Stimulated activated CD4-positive, alpha-beta T cell treated with anti-CD3 and anti-CD28 coated beads, TNF-alpha, amount 100 ng/mL, for 4 hours (primary cell): ENCODE data around the gene PRKCH.
"Not testable (repeated sequence)": the region's sequence is repeated elsewhere in the genome, so short reads cannot be mapped to it uniquely, and the experiment has no call there.

ENCODE experiments used
- DNase-seq, 3 experiments: peaks; one replicate each; pipeline ENCODE4 v3.0.0-alpha.2; 2020; ENCODE audit warnings: low read depth in 3 of 3

Gene PRKCH

DNA sequence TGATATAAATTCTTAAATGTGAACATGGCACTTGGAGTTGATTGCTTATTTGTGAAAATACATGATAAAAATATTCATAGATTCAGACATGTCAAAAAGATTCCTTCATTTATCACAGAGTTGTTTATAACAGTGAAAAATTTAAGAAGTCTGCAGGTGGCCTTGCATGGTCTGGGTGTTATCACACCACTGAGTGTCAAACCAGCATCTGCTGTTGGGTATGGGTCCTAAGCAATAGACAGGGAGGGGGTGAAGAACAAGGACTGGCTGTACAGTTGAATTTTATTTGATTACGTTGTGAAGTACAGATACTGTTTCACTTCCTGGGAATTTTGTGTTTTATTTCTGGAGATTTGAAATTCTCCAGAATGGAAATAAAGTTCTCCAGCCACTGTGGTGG lies 193.5 kb downstream of the PRKCH start:
- no peak for DNase-seq

GRCh38 chr14:61515436-61516117 lies 194.2 kb downstream of the PRKCH start:
- no peak for DNase-seq

DNA sequence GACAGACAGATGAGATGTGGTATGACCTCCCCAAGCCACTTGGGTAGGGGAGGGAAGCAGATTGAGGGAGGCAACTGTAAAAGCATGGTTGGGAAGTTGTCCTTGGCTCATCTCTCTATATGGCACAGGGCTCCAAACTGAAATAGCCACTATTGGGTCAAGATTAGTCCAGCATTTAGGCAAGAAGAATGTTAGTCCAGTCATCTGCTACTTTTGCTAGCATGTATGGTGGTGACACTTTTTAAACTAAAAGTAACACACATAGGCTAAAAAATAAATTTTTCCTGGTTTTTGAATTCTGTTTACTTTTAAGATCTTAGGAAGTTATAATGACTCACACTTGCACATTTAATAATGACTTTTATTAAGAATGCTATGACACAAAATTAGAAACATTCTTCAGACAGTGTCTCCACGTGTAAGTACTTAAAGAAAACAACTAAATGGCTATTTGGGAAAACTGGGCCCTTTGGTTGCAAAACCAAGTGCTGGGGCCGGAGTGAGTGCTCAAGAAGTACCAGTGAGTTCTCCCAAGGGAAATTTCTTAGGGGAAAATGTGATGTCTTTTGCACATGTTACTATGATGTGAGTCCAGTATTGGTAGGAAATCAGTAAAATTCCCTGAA lies 194.9 kb downstream of the PRKCH start:
- DNase-seq = no peak

DNA sequence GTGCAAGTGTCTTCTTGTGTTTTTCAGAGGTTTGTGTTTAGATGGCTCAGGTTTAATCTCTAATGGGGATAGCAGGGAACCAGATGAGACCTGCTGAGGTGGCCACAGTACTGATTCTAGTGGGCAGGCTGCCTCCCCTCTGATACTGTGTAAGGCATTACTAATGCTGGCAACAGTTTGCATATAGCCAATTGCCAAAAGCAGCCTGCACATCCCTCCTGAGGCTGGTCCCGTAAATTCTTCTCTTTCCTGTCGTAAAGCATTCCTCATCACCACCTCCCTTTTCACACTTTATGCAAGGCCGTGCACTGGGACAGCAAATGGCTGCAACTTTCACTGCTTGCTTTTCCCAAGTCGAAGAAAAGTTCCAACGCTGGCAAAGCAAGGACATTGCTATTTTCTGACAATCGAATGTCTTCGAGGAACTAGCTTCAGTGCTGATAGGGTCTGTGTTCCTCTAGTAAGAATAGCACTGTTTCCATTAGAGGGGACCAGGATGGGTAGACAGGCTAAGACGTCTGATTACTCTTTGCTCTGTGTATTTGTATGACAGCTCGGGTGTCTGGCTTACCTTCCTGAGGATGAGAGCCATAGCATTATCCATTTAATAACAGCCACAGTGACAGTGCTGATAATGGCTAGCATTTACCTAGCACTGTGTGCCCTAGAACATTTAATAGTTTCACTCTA lies 195.7 kb downstream of the PRKCH start:
- DNase-seq = no peak

DNA sequence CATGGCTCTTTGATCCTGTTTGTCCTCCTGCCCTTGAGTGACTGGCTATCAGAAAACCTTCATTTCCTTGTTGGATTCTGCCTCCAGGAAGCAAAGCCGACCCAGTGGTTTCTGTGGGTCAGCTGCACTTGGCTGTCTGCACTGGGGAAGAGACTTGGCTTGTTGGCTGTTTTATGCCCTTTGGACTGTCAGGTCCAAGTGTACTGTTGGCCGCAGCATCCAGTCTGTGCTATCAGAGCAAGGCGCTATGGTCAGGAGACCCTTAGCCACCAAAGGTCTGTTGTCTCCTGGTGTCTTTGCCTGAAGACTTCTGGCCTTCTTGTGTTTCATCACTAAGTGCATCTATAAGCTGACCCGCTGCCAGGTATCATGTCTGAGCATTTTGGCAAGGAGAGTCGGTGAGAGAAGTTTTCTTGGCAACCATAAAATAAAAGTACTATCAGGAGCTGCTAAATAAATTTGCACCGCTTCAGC lies 196.6 kb downstream of the PRKCH start:
- DNase-seq = no peak

GRCh38 chr14:61518403-61518802 lies 197.0 kb downstream of the PRKCH start:
- DNase-seq = no peak

DNA sequence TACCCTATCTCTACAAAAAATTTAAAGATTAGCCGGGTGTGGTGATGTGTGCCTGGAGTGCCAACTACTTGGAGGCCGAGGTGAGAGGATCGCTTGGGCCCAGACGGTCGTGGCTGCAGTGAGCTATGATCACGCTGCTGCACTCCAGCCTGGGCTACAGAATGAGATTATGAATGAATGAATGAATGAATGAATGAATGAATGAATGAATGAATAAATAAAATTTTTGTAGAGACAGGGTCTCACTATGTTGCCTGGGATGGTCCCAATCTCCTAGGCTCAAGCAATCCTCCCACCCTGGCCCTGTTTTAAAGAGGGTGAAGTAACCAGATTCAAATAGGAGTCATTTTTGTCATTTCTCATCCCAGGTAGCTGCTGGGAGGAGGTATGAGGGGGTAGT lies 197.7 kb downstream of the PRKCH start:
- no peak for DNase-seq

DNA sequence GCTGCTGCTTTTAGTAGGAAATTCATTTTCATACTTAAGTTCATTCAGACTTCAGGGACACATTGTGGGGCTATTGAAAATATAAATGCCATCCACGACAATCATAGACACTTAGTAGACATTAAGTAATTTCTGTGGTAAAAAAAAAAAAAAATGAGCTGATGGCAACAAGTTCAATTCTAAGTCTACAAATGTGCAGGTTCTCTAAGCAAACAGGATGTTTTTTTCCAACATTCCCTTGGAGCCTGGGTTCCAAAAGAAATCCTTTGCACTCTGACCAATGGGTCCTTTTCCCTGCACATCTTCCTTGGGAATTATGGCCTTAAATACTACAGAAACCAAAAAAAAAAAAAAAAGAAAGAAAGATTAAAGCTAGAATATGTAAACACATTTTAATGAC lies 198.4 kb downstream of the PRKCH start:
- no peak for DNase-seq

- DNase-seq = no peak
Measured at GRCh38 chr14:61520576-61520975, 199.2 kb downstream of the PRKCH start.

- DNase-seq = no peak
Measured at GRCh38 chr14:61521773-61522172, 200.4 kb downstream of the PRKCH start.

DNA sequence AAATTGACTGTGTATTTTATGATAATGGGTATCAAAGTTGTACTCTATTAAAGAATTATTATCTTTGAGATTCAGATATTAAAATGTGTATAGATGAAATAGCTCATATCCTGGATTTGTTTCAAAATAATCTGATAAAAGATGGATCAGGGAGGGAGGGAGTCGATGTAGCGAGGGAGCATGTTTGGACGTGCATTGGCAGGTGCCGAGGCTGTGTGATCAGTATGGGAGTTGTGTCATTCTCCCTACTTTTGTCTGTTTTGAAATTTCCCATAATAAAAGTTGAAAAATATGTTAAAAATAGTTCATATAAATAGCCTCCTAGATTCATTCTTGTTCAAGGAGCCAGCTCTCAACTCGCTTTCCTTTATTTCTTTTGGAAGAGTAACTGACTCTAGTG lies 202.4 kb downstream of the PRKCH start:
- no peak for DNase-seq

GRCh38 chr14:61524211-61524806 lies 202.9 kb downstream of the PRKCH start:
- DNase-seq = no peak

DNA sequence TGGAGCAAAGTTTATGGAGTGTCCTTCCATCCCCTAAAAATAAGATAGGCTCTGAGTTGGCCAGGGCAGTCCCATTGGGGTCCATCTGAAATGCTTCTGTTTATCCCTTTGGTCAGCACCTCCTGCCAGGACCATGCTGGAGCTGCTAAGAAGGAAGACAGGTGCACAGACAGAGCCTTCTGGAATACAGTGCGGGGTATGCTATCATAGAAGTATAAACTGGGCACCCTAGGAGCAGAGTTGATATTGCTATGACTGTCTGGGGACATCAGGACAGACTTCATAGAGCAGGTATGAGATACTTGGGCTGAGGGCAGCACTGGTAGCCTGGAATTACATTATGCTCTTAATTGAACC lies 203.5 kb downstream of the PRKCH start:
- DNase-seq = no peak

DNA sequence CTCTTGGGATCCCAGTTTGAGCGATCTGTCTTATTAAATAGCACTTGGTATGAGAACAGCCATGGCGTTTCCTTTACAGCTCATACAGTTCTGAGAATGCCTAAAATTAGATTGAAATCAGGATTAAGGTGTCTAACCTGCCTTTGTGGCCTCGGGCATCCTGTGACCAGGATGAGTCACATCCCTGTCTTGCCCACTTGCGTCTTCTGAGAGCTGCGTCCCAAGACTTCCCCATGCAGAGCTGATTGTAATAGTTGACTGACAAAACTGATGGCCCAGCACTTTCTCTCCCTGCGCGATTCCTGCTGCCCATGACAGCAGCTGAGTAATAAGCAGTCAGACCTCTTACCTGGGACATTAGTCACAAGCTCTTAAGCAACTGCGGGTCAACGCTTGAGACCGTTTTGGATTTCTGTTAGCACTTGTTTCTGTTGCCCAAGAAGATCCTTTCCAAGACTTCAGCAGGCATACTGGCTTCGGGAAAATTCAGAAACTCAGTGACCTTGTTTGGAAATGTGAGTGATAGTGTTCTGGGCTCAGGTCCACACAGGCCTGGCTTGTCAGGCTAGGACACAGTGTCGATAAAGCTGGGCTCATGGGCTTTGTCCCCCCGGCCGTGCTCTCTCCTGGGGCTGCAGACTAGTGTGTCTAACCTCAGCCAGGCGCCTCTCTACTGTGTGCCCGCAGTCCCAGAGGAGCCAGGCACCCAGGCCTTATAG lies 204.1 kb downstream of the PRKCH start:
- DNase-seq = peak in 2 of 3 experiments; percentile 32 to 51

GRCh38 chr14:61526405-61527312 lies 205.3 kb downstream of the PRKCH start:
- DNase-seq = no peak

DNA sequence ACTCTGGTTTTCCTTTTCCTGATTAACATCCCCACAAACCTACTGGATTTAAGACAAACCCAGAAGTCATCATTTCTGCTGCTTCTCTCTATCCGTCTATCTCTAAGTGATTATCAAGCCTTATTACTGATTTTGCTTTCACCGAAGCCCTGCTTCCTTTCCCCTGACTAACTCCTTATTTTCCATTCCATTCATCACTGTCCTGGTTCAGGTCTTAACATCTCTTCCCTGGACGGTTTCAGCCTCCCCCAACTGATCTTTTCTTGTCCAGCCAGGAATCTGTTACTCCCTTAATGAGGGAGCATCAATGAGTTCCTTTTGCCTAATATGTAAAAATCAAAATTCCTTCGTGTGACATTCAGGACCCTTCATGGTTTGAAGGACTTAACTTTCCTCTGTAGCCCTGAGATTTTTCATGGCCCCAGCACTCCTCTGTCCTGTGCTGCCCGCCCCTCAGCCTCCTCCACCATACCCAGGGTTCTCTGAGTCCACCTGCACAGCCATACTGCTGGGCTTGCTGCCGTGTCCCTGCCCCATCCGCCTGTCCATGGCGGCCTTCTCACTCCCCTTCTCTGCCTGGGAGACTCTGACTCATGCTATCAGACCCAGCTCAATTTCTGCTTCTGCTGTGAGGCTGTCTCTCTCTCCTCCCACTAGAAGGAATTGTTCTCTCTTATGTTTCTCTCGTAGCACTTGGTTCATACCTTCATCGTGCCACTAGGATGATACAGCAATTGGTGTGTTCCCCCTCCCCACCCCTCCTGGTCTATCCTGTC lies 206.1 kb downstream of the PRKCH start:
- no peak for DNase-seq

DNA sequence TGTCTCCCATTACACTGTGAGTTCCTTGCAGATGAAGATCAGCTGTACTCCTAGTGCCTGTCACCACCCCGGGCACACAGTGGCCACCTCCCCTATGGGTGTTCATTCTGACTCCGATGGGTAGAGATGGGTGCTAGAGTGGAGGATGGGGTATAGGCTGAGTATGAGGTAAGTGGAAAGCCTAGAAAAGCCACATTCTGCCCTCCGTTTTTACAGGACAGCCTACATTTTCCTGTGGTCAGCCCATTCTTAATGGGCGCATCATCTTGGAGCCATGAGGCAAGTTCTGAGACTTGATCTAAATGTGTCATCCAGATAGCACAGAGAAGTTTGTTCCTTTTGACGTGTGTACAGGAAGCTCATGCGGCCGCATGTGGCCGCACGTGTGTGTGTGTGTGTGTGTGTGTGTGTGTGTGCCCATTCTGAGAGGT lies 207.2 kb downstream of the PRKCH start:
- DNase-seq = no peak

DNA sequence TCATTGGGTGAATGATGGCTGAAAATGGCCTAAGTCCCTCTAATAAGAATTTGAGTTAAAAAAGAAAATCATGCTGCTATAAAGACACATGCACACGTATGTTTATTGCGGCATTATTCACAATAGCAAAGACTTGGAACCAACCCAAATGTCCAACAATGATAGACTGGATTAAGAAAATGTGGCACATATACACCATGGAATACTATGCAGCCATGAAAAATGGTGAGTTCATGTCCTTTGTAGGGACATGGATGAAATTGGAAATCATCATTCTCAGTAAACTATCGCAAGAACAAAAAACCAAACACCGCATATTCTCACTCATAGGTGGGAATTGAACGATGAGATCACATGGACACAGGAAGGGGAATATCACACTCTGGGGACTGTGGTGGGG lies 208.0 kb downstream of the PRKCH start:
- DNase-seq = not testable (repeated sequence)

GRCh38 chr14:61530296-61530695 lies 208.9 kb downstream of the PRKCH start:
- no peak for DNase-seq

- DNase-seq = no peak
Measured at GRCh38 chr14:61530896-61531295, 209.5 kb downstream of the PRKCH start.
